Choroid plexus epithelial cell (primary cell): ENCODE measurements around the gene BBS1.

Experiments used
- DNase-seq: peaks from one replicate; pipeline ENCODE4 v3.0.0-alpha.2; 2010; ENCODE audit warnings: low read depth
- H3K4me3 ChIP-seq: 2 replicates; pipeline ENCODE4 v1.5.1; 2011; ENCODE audit warnings: low read depth, mild to moderate bottlenecking, control low read depth, low read length, moderate library complexity
- CTCF ChIP-seq: conservative IDR thresholded peaks from 2 replicates; pipeline ENCODE4 v1.5.1; 2011; ENCODE audit warnings: low read depth, mild to moderate bottlenecking, control low read depth, inconsistent platforms, low read length, moderate library complexity

The BBS1 gene

DNA sequence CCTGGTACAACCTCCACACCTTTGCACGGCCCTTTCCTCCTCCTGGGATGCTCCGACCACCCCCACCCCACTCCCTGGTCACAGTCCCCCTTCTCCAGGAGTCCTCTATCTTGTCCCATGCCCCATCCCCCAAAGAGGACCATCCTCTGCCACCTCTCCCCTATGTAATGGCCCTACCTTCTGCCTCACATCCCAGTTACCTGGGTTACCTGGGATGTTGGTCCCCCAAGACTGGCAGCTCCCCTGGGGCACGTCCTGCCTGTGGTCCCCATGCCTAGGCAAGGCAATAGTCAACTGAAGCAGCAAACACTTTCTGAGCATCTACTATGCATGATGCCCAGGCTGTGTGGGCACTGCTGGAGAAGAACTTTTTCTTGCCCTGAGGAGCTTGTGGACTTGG is 45.0 kb downstream of the BBS1 start:
- H3K4me3 ChIP-seq: no peak overlapping the region
- DNase-seq: no peak
- no peak for TF ChIP-seq CTCF

- DNase-seq: no peak
- H3K4me3 ChIP-seq: no peak overlapping the region
- no peak for TF ChIP-seq CTCF
These were observed 45.7 kb downstream of the BBS1 start for GRCh38 chr11:66556086-66556485.

DNA sequence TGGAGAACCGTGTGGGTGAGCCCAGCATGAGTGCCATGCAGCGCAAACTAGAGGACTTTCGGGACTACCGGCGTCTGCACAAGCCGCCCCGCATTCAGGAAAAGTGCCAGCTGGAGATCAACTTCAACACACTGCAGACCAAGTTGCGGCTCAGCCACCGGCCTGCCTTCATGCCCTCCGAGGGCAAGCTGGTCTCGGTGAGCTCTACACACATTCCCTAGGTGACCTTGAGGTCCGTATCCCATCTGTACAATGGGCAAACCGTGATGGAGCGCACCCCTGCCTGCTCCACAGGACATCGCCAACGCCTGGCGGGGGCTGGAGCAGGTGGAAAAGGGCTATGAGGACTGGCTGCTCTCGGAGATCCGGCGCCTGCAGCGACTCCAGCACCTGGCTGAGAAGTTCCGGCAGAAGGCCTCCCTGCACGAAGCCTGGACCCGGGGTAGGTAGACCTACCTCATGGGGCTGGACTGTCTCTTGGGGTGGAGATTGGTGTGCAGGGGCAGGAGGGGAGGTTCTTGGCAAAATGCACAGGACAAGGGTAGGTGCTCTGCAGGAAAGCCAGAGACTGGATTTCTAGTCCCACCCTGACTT is 47.4 kb downstream of the BBS1 start:
- DNase-seq: no peak
- no peak overlapping the region for H3K4me3 ChIP-seq
- TF ChIP-seq CTCF: no peak

- no peak for DNase-seq
- no peak overlapping the region for H3K4me3 ChIP-seq
- no peak for TF ChIP-seq CTCF
These were observed 48.9 kb downstream of the BBS1 start for GRCh38 chr11:66559142-66559865.

DNA sequence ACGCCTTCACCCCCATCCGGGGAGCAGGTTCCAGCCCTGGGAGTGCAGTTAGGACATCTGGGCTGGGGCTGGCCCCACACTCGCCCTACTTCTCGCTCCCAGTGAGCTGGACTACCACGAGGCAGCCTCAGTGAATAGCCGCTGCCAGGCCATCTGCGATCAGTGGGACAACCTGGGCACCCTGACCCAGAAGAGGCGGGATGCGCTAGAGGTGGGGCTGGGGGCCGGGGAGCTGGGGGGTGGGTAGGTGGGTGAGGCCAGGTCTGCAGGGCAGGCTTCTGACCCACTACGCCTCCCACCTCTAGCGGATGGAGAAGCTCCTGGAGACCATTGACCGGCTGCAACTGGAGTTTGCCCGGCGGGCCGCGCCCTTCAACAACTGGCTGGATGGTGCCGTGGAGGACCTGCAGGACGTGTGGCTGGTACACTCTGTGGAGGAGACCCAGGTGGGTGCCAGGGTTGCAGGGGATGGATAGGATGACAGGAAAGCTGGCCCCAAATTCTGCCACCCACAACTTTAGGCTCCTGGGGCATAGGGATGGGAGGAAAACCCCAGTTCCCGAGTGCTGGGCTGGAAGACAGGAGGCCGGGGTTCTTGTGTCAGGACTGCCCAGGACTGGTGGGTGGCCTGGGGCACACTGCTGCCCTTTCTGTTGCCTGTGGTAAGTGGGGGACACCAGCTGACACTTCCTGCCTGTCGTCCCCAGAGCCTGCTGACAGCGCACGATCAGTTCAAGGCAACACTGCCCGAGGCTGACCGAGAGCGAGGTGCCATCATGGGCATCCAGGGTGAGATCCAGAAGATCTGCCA is 49.6 kb downstream of the BBS1 start:
- no peak for DNase-seq
- no peak for TF ChIP-seq CTCF
- no peak overlapping the region for H3K4me3 ChIP-seq

GRCh38 chr11:66561178-66561974 is 50.9 kb downstream of the BBS1 start:
- no peak for DNase-seq
- no peak for TF ChIP-seq CTCF
- H3K4me3 ChIP-seq: no peak overlapping the region
